Sigmoid colon (tissue), 4 donors: ENCODE results near the gene KIF5A.

ENCODE experiments used
- EP300 ChIP-seq, 4 donors: sonication (generic); formaldehyde crosslinking; IDR thresholded peaks; one replicate each; pipeline ENCODE4 v1.6.1; 2017; ENCODE audit warnings: antibody characterized with exemption in 4 of 4
- TF ChIP-seq, protein P1 (sequence below), 4 experiments: fragments of 450-650 bp in 3 of 4; fragments of 200-600 bp in 1 of 4; IDR thresholded peaks; one replicate each; pipeline ENCODE4 v1.5.1; 2016 to 2019; ENCODE audit warnings: antibody characterized with exemption in 4 of 4, mild to moderate bottlenecking in 3 of 4, moderate library complexity in 2 of 4

- TF ChIP-seq, protein P1, sequence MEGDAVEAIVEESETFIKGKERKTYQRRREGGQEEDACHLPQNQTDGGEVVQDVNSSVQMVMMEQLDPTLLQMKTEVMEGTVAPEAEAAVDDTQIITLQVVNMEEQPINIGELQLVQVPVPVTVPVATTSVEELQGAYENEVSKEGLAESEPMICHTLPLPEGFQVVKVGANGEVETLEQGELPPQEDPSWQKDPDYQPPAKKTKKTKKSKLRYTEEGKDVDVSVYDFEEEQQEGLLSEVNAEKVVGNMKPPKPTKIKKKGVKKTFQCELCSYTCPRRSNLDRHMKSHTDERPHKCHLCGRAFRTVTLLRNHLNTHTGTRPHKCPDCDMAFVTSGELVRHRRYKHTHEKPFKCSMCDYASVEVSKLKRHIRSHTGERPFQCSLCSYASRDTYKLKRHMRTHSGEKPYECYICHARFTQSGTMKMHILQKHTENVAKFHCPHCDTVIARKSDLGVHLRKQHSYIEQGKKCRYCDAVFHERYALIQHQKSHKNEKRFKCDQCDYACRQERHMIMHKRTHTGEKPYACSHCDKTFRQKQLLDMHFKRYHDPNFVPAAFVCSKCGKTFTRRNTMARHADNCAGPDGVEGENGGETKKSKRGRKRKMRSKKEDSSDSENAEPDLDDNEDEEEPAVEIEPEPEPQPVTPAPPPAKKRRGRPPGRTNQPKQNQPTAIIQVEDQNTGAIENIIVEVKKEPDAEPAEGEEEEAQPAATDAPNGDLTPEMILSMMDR (IDR thresholded peaks at IDR 0.05): no peak
- no peak for TF ChIP-seq EP300 (IDR thresholded peaks at IDR 0.05)
Measured at GRCh38 chr12:57617942-57618341, 68.1 kb downstream of the KIF5A start.
